GM19397 (cell line): ENCODE measurements around the gene TCERG1L.
"Not testable (repeated sequence)": the region's sequence is repeated elsewhere in the genome, so short reads cannot be mapped to it uniquely, and the experiment has no call there.

Experiments used
- ATAC-seq: cut with Tn5 transposase; IDR thresholded peaks from one replicate; pipeline ENCODE4 v1.9.1; 2021; ENCODE audit warnings: mild to moderate bottlenecking, moderate library complexity; ENCODE audit not compliant: unreplicated experiment

Gene TCERG1L

DNA sequence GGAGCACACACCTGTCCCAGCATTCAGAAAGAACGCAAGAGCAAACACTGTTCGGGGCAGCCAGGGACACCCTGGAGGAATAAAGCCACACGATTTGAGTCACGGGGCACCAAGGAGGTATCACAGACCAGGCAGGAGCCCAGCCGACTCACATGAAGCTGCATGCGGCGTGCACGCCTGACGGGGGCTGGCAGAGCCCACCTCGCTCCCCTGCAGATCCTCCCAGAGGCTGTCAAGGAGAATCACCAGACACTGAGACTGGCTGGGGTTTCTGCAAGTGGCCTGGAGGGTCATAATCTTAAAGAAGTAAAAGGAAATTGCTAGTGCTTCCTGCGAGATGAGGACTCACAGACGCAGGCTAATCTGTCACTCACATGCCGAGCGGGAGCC, 61.6 kb downstream of the TCERG1L start:
- no peak for ATAC-seq

- no peak for ATAC-seq
Measured at GRCh38 chr10:131249238-131249954, 62.1 kb downstream of the TCERG1L start.

- ATAC-seq, result no peak
Measured at GRCh38 chr10:131248376-131249165, 63.0 kb downstream of the TCERG1L start.

- ATAC-seq, result no peak
Measured at GRCh38 chr10:131247873-131248272, 63.6 kb downstream of the TCERG1L start.

DNA sequence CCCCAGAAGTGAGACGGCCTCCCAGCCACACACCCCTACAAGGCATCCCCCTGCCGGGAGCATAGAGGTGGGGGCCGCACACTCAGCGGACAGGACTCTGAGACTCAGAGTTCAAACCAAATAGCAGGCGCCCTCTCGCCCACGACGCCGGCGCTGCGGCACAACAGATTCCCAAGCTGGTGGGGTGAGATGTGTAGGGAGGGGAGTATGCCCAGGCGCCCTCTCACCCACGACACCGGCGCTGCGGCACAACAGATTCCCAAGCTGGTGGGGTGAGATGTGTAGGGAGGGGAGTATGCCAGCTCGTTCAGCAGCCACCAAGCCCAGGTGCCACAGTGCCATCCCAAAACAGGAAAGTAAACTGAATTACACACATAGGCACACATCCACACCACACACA, 64.7 kb downstream of the TCERG1L start:
- ATAC-seq, result no peak

- ATAC-seq, result no peak
Measured at GRCh38 chr10:131246089-131246488, 65.4 kb downstream of the TCERG1L start.

DNA sequence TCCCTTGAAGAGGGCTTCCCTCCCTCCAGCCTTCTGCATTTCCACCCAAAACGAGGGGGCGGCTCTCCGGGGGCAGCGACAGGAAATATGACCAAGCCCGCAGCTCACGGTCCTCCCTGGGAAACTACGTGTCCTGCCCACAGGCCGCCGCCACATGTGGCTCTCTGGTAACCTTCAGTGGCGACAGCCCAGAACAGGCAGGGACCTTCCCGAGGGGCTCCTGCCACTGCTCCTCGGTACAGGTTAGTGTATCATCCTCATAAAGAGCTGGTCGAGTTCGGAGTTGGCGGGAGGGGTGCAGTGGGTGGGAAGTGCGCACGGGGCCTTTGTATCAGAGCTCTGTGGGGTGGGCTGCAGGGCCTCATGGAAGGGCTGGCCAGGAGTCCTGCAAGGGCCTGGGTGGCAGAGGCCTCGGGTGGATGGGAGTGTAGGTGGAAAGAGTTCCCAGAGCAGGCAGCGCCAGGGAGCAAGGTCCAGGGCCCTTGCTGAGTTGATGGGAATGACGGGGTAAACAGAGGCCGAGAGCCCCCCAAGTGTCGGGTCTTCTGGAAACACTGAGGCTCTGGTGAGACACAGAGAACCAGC, 66.0 kb downstream of the TCERG1L start:
- ATAC-seq, result no peak

DNA sequence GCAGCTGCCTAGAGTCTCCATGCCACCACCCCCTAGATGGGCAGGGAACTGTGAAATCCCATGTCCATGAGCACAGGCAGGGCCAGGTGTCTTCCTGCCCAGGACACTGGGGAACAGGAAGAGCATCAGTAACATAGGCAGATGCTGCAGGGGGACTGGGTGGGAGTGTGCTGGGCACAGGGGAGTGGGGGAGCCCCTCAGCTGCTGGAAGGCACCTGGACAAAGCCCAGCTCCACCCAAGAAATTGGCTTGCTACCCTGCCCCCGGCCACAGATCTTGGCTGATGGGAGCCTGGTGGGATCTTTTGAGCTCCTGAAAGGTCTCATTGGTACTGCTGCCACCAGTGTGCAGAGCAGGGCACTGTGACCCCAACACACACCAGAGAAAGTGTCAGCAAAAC, 66.7 kb downstream of the TCERG1L start:
- ATAC-seq, result no peak

- no peak for ATAC-seq
Measured at GRCh38 chr10:131243076-131243475, 68.4 kb downstream of the TCERG1L start.

GRCh38 chr10:131242007-131242406, 69.5 kb downstream of the TCERG1L start:
- ATAC-seq, result no peak

- no peak for ATAC-seq
Measured at GRCh38 chr10:131240691-131241090, 70.8 kb downstream of the TCERG1L start.

- no peak for ATAC-seq
Measured at GRCh38 chr10:131239926-131240325, 71.6 kb downstream of the TCERG1L start.

DNA sequence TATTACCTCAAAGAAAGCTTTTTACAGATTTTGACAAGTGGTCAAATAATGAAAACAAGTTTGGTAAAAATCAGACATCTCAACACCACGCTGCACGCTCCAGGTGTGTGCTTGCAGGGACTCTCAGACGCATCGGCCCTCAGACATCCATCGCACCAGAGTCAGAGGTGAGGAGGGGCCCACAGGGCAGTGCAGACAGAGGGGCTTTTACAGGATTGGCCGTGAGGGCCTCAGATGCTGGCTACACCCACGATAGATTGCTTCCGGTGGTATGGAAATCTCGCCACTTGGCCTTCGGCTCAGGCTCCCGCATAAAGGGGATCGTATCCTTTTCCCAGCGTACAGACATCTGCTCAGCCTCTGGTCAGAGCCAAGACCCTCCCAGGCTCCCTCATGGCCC, 72.1 kb downstream of the TCERG1L start:
- no peak for ATAC-seq

DNA sequence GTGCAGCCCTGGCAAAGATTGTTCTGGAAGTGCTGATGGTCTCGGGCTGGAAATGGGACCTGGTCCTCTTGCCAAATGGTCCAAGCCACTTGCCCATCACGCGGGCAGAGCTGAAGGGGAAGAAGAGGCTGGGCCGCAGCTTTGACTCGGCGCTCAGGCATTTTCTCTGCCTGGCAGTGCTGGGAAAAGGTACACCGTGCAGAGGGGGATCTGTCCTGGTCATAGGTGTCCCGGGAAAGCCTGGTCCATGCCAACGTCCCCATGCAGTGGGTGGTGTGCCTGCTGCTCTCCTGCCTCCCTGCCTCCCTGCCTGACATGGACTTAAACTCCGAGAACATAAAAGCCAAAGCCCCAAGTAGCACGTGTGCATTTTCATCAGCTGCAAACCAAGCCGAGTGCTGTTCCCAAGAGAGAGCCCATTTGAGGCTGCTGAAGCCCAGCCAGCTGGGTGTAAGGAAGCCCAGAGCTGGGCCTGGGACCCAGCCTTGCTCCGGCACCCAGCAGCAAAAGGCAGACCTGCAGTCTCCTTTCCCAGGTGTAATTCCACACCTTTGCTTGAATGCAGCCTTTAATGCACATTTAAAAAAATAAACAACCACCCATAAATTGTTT, 72.7 kb downstream of the TCERG1L start:
- no peak for ATAC-seq

- ATAC-seq, result no peak
Measured at GRCh38 chr10:131237991-131238651, 73.4 kb downstream of the TCERG1L start.

DNA sequence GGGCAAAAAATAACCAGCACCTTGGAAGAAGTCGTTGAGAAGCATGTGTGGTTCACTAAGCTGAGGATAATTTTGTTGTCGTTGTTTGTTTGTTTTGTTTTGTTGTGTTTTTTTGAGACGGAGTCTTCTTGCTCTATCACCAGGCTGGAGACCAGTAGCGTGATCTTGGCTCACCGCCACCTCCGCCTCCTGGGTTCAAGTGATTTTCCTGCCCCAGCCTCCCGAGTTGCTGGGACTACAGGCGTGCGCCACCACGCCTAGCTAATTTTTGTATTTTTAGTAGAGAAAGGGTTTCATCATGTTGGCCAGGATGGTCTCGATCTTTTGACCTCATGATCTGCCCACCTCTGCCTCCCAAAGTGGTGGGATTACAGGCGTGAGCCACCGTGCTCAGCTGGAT, 76.9 kb downstream of the TCERG1L start:
- not testable (repeated sequence) for ATAC-seq

DNA sequence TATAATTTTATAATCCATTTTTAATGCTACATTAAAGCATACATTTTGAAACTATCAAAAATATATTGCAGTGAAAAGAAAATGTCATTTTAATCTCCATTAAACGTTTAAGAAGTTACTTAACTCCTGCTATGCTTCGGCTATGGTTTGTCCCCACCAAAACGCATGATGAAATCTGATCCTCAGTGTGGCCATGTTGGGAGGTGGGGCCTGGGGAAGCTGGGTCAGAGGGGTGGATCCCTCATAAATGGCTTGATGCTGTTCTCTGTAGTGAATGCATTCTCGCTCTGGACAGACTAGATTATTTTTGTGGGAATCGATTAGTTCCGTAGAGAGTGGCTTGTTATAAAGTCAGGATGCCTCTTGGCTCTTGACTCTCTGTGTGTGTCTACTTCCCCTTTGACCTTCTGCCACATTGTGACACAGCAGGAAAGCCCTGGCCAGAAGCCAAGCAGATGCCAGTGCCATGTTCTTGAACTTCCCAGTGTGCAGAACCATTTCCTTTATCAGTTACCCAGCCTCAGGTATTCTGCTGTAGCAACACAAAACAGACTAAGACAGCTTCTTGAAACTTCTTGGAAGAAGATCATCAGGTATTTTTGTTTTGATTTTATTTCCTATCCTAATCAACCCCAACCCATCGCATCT, 77.8 kb downstream of the TCERG1L start:
- no peak for ATAC-seq

- no peak for ATAC-seq
Measured at GRCh38 chr10:131231965-131232541, 79.5 kb downstream of the TCERG1L start.

DNA sequence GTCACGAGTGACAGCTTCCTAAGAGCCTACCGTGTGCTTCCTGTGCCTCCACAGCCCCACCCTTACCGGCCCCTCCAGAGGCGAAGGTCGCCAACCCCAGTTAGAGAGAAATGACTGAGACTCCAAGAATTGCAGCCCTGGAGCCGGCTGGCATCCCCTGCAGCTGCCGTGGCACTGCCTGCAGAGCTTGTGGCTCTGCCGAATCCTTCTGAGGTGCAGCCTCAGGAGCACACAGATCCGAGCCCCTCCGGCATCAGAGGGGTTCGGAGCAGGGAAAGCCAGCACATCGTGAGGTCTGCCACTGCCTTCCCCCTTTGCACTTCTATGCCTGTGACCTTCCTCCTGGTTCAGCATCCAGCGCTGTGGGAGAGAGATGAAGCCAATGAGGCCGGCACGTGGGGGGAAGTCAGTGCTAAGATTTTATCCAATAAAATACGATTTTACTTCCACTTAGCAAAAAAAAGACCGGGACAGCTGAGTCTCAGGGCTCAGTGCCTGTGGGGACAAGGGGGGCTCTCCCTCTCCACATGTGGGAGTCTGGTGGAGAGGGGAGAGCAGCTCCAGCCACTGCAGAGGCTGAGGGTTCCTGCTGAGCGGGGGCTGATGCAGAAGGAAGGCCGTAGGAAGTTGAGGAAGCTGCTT, 80.1 kb downstream of the TCERG1L start:
- ATAC-seq, result no peak
